A673 (cell line): ENCODE data around the gene TTC1. TPM values are rescaled to one million over a fixed set of nuclear protein-coding genes. Genes with fewer than 3 reads are reported as not detected.

Experiments
- BruUV-seq: library from RNA; stranded (reverse); fragments of 400-500 nt; replicated peaks from 2 replicates; lab custom pipeline; 2021; lab: Mats Ljungman, UMichigan
- CTCF ChIA-PET: fragments of 300-600 bp; sonication (Branson Sonifier 250); formaldehyde crosslinking; loops from one replicate; lab custom pipeline; 2022; ENCODE audit warnings: antibody characterized with exemption; lab: Charles Lee
- POLR2A ChIA-PET: fragments of 300-600 bp; sonication (Branson Sonifier 250); formaldehyde crosslinking; loops from one replicate; lab custom pipeline; 2022; ENCODE audit warnings: antibody characterized with exemption; ENCODE audit not compliant: low non-redundant PET; lab: Charles Lee
- DNase-seq: peaks from one replicate; pipeline ENCODE4 v3.0.0-alpha.2; 2015; ENCODE audit warnings: low spot score
- H3K27ac ChIP-seq: fragments of 200-600 bp; sonication (generic); 2 replicates; pipeline ENCODE4 v1.5.1; 2016; ENCODE audit warnings: mixed run types, low read depth, mild to moderate bottlenecking, mixed read lengths, antibody characterized with exemption, low read length; ENCODE audit not compliant: poor library complexity, severe bottlenecking
- H3K27me3 ChIP-seq: fragments of 200-600 bp; sonication (generic); replicated peaks from 2 replicates; pipeline ENCODE4 v1.6.1; 2017; ENCODE audit warnings: mixed run types, low read depth, mild to moderate bottlenecking, mixed read lengths, antibody characterized with exemption, low read length; ENCODE audit not compliant: insufficient read depth, poor library complexity
- H3K36me3 ChIP-seq: fragments of 200-600 bp; sonication (generic); 2 replicates; pipeline ENCODE4 v1.6.1; 2016; ENCODE audit warnings: mixed run types, mild to moderate bottlenecking, mixed read lengths, antibody characterized with exemption, low read length; ENCODE audit not compliant: insufficient read depth, poor library complexity, severe bottlenecking
- H3K4me1 ChIP-seq: fragments of 200-600 bp; sonication (generic); 2 replicates; pipeline ENCODE4 v1.6.1; 2017; ENCODE audit warnings: mixed run types, mild to moderate bottlenecking, mixed read lengths, antibody characterized with exemption, low read length; ENCODE audit not compliant: insufficient read depth, poor library complexity, severe bottlenecking
- H3K4me3 ChIP-seq: fragments of 200-600 bp; sonication (generic); 2 replicates; pipeline ENCODE4 v1.5.1; 2016; ENCODE audit warnings: low read depth, mixed run types, mild to moderate bottlenecking, mixed read lengths, low read length; ENCODE audit not compliant: poor library complexity, severe bottlenecking
- H3K9me3 ChIP-seq: fragments of 200-600 bp; sonication (generic); 2 replicates; pipeline ENCODE4 v1.6.1; 2016; ENCODE audit warnings: mixed run types, low read depth, mild to moderate bottlenecking, mixed read lengths, antibody characterized with exemption, low read length; ENCODE audit not compliant: poor library complexity, severe bottlenecking
- EZH2 ChIP-seq: fragments of 200-600 bp; sonication (generic); IDR thresholded peaks from 2 replicates; pipeline ENCODE4 v1.6.1; 2017; ENCODE audit warnings: borderline replicate concordance, low read depth, mild to moderate bottlenecking, mixed read lengths, antibody characterized with exemption, low read length; ENCODE audit not compliant: poor library complexity, severe bottlenecking
- intact Hi-C: fragments of 100-400 bp; cut with micrococcal nuclease; formaldehyde crosslinking; loops from one replicate; pipeline ENCODE4 v1.10.0; 2022; ENCODE audit not compliant: unreplicated experiment
- total RNA-seq: library from RNA; stranded (reverse); gene quantifications from 2 replicates; pipeline ENCODE4 v1.2.3, GENCODE V29; 2021
- TF ChIP-seq, protein P1 (sequence below): fragments of 300-800, 200-600 bp; sonication (generic); conservative IDR thresholded peaks from 2 replicates; pipeline ENCODE4 v1.5.1; 2017; ENCODE audit warnings: low read depth, mild to moderate bottlenecking, antibody characterized with exemption, low read length, moderate library complexity, mixed read lengths

Gene TTC1
- total RNA-seq, 1 experiment from 2014 or later: 66.5 TPM

DNA sequence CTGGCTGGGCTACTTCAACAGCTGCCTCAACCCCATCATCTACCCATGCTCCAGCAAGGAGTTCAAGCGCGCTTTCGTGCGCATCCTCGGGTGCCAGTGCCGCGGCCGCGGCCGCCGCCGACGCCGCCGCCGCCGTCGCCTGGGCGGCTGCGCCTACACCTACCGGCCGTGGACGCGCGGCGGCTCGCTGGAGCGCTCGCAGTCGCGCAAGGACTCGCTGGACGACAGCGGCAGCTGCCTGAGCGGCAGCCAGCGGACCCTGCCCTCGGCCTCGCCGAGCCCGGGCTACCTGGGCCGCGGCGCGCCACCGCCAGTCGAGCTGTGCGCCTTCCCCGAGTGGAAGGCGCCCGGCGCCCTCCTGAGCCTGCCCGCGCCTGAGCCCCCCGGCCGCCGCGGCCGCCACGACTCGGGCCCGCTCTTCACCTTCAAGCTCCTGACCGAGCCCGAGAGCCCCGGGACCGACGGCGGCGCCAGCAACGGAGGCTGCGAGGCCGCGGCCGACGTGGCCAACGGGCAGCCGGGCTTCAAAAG lies 36.9 kb upstream of the TTC1 start:
- no peak for DNase-seq
- H3K4me1 ChIP-seq: no peaks in the 10 kb centered on the region
- ChIA-PET POLR2A (no interaction called here), CTCF (interaction anchor here (0.6 kb wide), 1 partner anchor 16 kb away, joined by 5 read pairs; no protein-coding TSS in a partner anchor)
- peaks cover 45% of the 10 kb centered on the region for H3K27me3 ChIP-seq
- H3K4me3 ChIP-seq: no peak overlapping the region
- no TSS peak for BruUV-seq
- H3K27ac ChIP-seq: no peak overlapping the region
- no peaks in the 10 kb centered on the region for H3K36me3 ChIP-seq
- no peaks in the 10 kb centered on the region for H3K9me3 ChIP-seq
- intact Hi-C loops: no loop called here
- no peak for TF ChIP-seq EZH2
- TF ChIP-seq, protein P1, sequence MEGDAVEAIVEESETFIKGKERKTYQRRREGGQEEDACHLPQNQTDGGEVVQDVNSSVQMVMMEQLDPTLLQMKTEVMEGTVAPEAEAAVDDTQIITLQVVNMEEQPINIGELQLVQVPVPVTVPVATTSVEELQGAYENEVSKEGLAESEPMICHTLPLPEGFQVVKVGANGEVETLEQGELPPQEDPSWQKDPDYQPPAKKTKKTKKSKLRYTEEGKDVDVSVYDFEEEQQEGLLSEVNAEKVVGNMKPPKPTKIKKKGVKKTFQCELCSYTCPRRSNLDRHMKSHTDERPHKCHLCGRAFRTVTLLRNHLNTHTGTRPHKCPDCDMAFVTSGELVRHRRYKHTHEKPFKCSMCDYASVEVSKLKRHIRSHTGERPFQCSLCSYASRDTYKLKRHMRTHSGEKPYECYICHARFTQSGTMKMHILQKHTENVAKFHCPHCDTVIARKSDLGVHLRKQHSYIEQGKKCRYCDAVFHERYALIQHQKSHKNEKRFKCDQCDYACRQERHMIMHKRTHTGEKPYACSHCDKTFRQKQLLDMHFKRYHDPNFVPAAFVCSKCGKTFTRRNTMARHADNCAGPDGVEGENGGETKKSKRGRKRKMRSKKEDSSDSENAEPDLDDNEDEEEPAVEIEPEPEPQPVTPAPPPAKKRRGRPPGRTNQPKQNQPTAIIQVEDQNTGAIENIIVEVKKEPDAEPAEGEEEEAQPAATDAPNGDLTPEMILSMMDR: no peak

DNA sequence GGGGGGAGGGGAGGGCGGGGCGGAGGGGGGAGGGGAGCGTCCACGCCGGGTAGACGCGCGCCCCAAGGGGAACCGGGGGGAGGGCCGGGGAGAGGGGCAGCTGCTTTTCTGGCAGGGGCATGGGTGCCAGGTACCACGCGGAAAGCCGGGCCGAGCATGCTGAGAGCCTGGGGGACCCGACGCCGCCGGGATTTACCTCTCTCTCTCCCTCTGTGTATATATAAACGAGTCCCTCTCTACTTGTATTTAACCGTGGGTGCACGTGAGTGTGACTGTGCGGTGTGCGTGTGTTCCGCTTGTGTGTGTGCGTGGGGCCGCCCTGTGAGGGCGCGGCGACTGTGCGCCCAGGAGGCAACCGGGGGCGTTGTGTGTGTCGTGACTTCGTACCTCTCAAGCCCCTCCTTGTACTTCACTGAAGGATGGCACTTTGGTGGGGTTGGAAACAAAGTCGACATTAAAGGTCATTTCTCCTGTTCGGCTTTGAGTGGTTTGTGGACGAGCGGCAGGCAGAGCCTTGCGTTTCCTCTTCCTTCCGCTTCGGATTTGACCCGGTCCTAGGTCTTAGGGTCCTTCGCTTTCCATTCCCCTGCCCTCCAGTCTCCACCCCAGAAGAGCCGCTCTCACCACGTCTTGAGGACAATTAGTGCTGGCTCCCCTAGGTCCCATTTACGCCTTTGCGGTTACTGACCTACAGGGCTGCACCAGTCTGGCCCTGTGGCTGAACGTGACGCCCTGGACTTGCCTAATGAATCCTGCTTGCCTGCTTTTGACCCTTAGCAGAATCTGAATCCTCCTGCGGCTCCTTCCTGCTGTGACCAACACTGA lies 36.2 kb upstream of the TTC1 start:
- POLR2A ChIA-PET: no interaction called here
- CTCF ChIA-PET: no interaction called here
- BruUV-seq: no TSS peak

DNA sequence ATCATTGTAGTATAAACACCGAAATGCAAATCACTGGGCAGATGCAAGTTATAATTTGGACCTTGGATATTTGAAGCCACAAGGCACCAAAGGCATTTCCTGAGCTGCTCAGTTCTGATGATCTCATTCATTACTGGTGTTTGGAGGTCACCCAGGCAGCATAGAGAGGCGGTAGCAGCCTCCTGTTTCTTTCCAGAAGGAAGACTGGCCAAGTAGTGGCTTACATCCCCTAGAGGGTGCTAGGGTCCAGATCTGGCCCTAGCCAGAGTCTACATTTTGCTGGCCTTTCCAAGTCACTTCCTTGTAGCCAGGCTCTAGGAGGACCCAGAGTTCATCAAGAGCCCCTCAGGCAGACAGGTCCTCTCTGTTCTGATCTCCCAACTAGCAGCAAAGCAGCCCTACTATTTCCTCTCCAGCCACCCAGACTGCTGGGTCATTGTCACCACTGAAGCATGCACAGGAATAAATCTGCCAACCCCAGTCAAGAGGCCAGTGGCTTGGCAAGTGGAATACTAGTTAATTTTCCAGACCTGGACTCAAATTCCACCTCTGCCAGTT lies 33.4 kb upstream of the TTC1 start:
- Histone ChIP-seq H3K27ac (no peak overlapping the region), H3K27me3 (peaks cover 45% of the 10 kb centered on the region)
- CTCF ChIA-PET: no interaction called here

More for the DNA sequence above, 36.2 kb upstream of the TTC1 start:
- no peak overlapping the region for H3K27ac ChIP-seq
- TF ChIP-seq EZH2: peak; percentile 14
- TF ChIP-seq, protein P1: no peak
- H3K4me3 ChIP-seq: no peak overlapping the region
- no peak for DNase-seq
- H3K4me1 ChIP-seq: no peaks in the 10 kb centered on the region
- intact Hi-C loops: no loop called here
- no peaks in the 10 kb centered on the region for H3K36me3 ChIP-seq
- H3K27me3 ChIP-seq: peaks cover 46% of the 10 kb centered on the region
- no peaks in the 10 kb centered on the region for H3K9me3 ChIP-seq

More for the DNA sequence above, 33.4 kb upstream of the TTC1 start:
- no peaks in the 10 kb centered on the region for H3K4me1 ChIP-seq
- POLR2A ChIA-PET: no interaction called here
- TF ChIP-seq, protein P1: no peak
- peak; percentile 4 for DNase-seq
- H3K9me3 ChIP-seq: no peaks in the 10 kb centered on the region
- H3K4me3 ChIP-seq: no peak overlapping the region
- H3K36me3 ChIP-seq: no peaks in the 10 kb centered on the region
- intact Hi-C loops: no loop called here
- no TSS peak for BruUV-seq
